Omental fat pad (tissue), 4 donors: ENCODE data around the gene COLQ. TPM values are rescaled to one million over a fixed set of nuclear protein-coding genes. Genes with fewer than 3 reads are reported as not detected.

ENCODE experiments used
- ATAC-seq: fragments of 150-250 bp; one replicate; pipeline ENCODE4 v1.9.1; 2016; ENCODE audit warnings: mild to moderate bottlenecking, moderate library complexity; ENCODE audit not compliant: low FRiP score
- DNase-seq: peaks from one replicate; pipeline ENCODE4 v3.0.0-alpha.2; 2019; ENCODE audit warnings: low spot score
- CTCF ChIP-seq, 3 donors: fragments of 450-650 bp; IDR thresholded peaks; one replicate each; pipeline ENCODE4 v1.5.1; 2016 to 2017; ENCODE audit warnings: antibody characterized with exemption in 3 of 3, mild to moderate bottlenecking in 3 of 3, moderate library complexity in 2 of 3
- total RNA-seq, 4 donors: library from RNA; depleted of rRNA; stranded (reverse); fragments of >200 nt; gene quantifications; one replicate each; pipeline ENCODE4 v1.1.0, GENCODE V29; 2016

Gene COLQ
- 1 to 10 TPM; 1.2 to 3.9 (median 1.9) TPM for total RNA-seq

GRCh38 chr3:15521573-15521965 is at the start of gene COLQ:
Gene COLQ (minus strand): TSS chr3:15521706. CDS start chr3:15521625, 81 bp downstream.
- no peak for DNase-seq
- no peak for TF ChIP-seq CTCF (IDR thresholded peaks at IDR 0.05)
- ATAC-seq, result no peak

GRCh38 chr3:15563190-15563589 is 41.7 kb upstream of the COLQ start:
- no peak for TF ChIP-seq CTCF (IDR thresholded peaks at IDR 0.05)
- ATAC-seq (no peak), DNase-seq (no peak)

- DNase-seq (no peak), ATAC-seq (no peak)
- TF ChIP-seq CTCF (IDR thresholded peaks at IDR 0.05), result no peak
Observed at GRCh38 chr3:15562560-15562959, 41.1 kb upstream of the COLQ start.

- ATAC-seq, result no peak
- no peak for TF ChIP-seq CTCF (IDR thresholded peaks at IDR 0.05)
Observed at GRCh38 chr3:15558581-15558980, 37.1 kb upstream of the COLQ start.

GRCh38 chr3:15557511-15557946 is 36.0 kb upstream of the COLQ start:
- ATAC-seq (peak; percentile 97), DNase-seq (no peak)
- peak in 1 of 3 donors; percentile 32 for TF ChIP-seq CTCF (IDR thresholded peaks at IDR 0.05)

More at GRCh38 chr3:15558581-15558980, 37.1 kb upstream of the COLQ start:
- DNase-seq, result no peak

- no peak for ATAC-seq
- TF ChIP-seq CTCF (IDR thresholded peaks at IDR 0.05), result no peak
- DNase-seq, result no peak
Observed at GRCh38 chr3:15556512-15556911, 35.0 kb upstream of the COLQ start.

GRCh38 chr3:15553749-15554148 is 32.2 kb upstream of the COLQ start:
- DNase-seq (no peak), ATAC-seq (no peak)

More at GRCh38 chr3:15553749-15554148, 32.2 kb upstream of the COLQ start:
- no peak for TF ChIP-seq CTCF (IDR thresholded peaks at IDR 0.05)
